Kidney glomerular epithelial cell (primary cell): ENCODE results near the gene CCDC92.
"Not testable (repeated sequence)": the region's sequence is repeated elsewhere in the genome, so short reads cannot be mapped to it uniquely, and the experiment has no call there.

ENCODE experiments used
- DNase-seq: peaks from one replicate; lab custom pipeline; 2025; lab: John Stamatoyannopoulos, UW

CCDC92 gene

GRCh38 chr12:123936956-123937706, 35.5 kb downstream of the CCDC92 start:
- no peak for DNase-seq

- no peak for DNase-seq
Observed at GRCh38 chr12:123936471-123936870, 36.2 kb downstream of the CCDC92 start.

GRCh38 chr12:123935956-123936355, 36.7 kb downstream of the CCDC92 start:
- no peak for DNase-seq

GRCh38 chr12:123934829-123935228, 37.8 kb downstream of the CCDC92 start:
- DNase-seq = no peak

GRCh38 chr12:123934016-123934620, 38.5 kb downstream of the CCDC92 start:
- no peak for DNase-seq

GRCh38 chr12:123933214-123933613, 39.4 kb downstream of the CCDC92 start:
- DNase-seq = no peak

GRCh38 chr12:123931686-123932321, 40.8 kb downstream of the CCDC92 start:
- no peak for DNase-seq

- no peak for DNase-seq
Observed at GRCh38 chr12:123929946-123930583, 42.6 kb downstream of the CCDC92 start.

- DNase-seq = no peak
Observed at GRCh38 chr12:123928897-123929296, 43.7 kb downstream of the CCDC92 start.

- DNase-seq = no peak
Observed at GRCh38 chr12:123928274-123928865, 44.3 kb downstream of the CCDC92 start.

GRCh38 chr12:123924539-123924938, 48.1 kb downstream of the CCDC92 start:
- no peak for DNase-seq

- DNase-seq = no peak
Observed at GRCh38 chr12:123923927-123924326, 48.7 kb downstream of the CCDC92 start.

GRCh38 chr12:123923038-123923437, 49.6 kb downstream of the CCDC92 start:
- DNase-seq = no peak

GRCh38 chr12:123919980-123920360, 52.7 kb downstream of the CCDC92 start:
- DNase-seq = no peak

- DNase-seq = no peak
Observed at GRCh38 chr12:123917337-123917850, 55.2 kb downstream of the CCDC92 start.

GRCh38 chr12:123916729-123917128, 55.9 kb downstream of the CCDC92 start:
- no peak for DNase-seq

GRCh38 chr12:123914726-123915333, 57.8 kb downstream of the CCDC92 start:
- no peak for DNase-seq

- DNase-seq = no peak
Observed at GRCh38 chr12:123912415-123913380, 59.9 kb downstream of the CCDC92 start.

GRCh38 chr12:123911672-123912409, 60.8 kb downstream of the CCDC92 start:
- not testable (repeated sequence) for DNase-seq

- DNase-seq = no peak
Observed at GRCh38 chr12:123910761-123911193, 61.9 kb downstream of the CCDC92 start.
